ENCODE results near the gene CASP4. TPM values are rescaled to one million over a fixed set of nuclear protein-coding genes. Genes with fewer than 3 reads are reported as not detected.
"Not testable (repeated sequence)": the region's sequence is repeated elsewhere in the genome, so short reads cannot be mapped to it uniquely, and the experiment has no call there.

CASP4 gene
- total RNA-seq, 2 experiments from 2014 or later: 39.6 to 42.9 TPM

- Mint-ChIP-seq H3K27ac (no peak overlapping the region), H3K9me3 (peaks cover 8% of the 10 kb centered on the region), H3K4me3 (no peak overlapping the region), H3K27me3 (no peaks in the 10 kb centered on the region), H3K4me1 (ENCODE audit: low read depth) (peaks cover 2% of the 10 kb centered on the region), H3K36me3 (ENCODE audit: low read depth) (no peaks in the 10 kb centered on the region)
- intact Hi-C loops (cut with micrococcal nuclease): no loop called here
- DNase-seq: no peak
- TF ChIP-seq CTCF (IDR thresholded peaks at IDR 0.05): no peak
- CTCF ChIA-PET: no interaction called here
- POLR2A ChIA-PET: no interaction called here
- ATAC-seq: no peak
Measured at GRCh38 chr11:104992781-104993180, 24.4 kb upstream of the CASP4 start.

- Mint-ChIP-seq H3K27me3 (no peaks in the 10 kb centered on the region), H3K36me3 (ENCODE audit: low read depth) (no peaks in the 10 kb centered on the region), H3K4me1 (ENCODE audit: low read depth) (peaks cover 2% of the 10 kb centered on the region), H3K27ac (no peak overlapping the region), H3K9me3 (peaks cover 12% of the 10 kb centered on the region), H3K4me3 (no peak overlapping the region)
- DNase-seq (no peak), ATAC-seq (no peak)
- intact Hi-C loops (cut with micrococcal nuclease): no loop called here
- ChIA-PET CTCF (no interaction called here), POLR2A (no interaction called here)
- no peak for TF ChIP-seq CTCF (IDR thresholded peaks at IDR 0.05)
Measured at GRCh38 chr11:104991994-104992393, 23.6 kb upstream of the CASP4 start.

- ATAC-seq (no peak), DNase-seq (no peak)
- Mint-ChIP-seq H3K4me3 (no peak overlapping the region), H3K27ac (no peak overlapping the region), H3K36me3 (ENCODE audit: low read depth) (no peaks in the 10 kb centered on the region), H3K4me1 (ENCODE audit: low read depth) (no peaks in the 10 kb centered on the region), H3K27me3 (no peaks in the 10 kb centered on the region), H3K9me3 (peaks cover 12% of the 10 kb centered on the region)
- intact Hi-C loops (cut with micrococcal nuclease): no loop called here
- ChIA-PET POLR2A (no interaction called here), CTCF (interaction anchor here (1.2 kb wide), 1 partner anchor 16 kb away, joined by 3 read pairs; no protein-coding TSS in a partner anchor)
- TF ChIP-seq CTCF (IDR thresholded peaks at IDR 0.05): no peak
Measured at GRCh38 chr11:104984808-104985207, 16.4 kb upstream of the CASP4 start.

GRCh38 chr11:104979839-104980238, 11.5 kb upstream of the CASP4 start:
- ChIA-PET POLR2A (no interaction called here), CTCF (no interaction called here)
- intact Hi-C loops (cut with micrococcal nuclease): no loop called here
- ATAC-seq: no peak
- H3K27ac Mint-ChIP-seq: no peak overlapping the region
- no peaks in the 10 kb centered on the region for H3K27me3 Mint-ChIP-seq
- no peaks in the 10 kb centered on the region for H3K36me3 Mint-ChIP-seq (ENCODE audit: low read depth)
- H3K4me1 Mint-ChIP-seq (ENCODE audit: low read depth): no peaks in the 10 kb centered on the region
- H3K4me3 Mint-ChIP-seq: no peak overlapping the region
- no peak for DNase-seq
- TF ChIP-seq CTCF (IDR thresholded peaks at IDR 0.05): no peak
- no peaks in the 10 kb centered on the region for H3K9me3 Mint-ChIP-seq

- TF ChIP-seq CTCF (IDR thresholded peaks at IDR 0.05): no peak
- POLR2A ChIA-PET: interaction anchor here (0.6 kb wide), 1 partner anchor 104 kb away, joined by 3 read pairs; no protein-coding TSS in a partner anchor
- Mint-ChIP-seq H3K9me3 (peaks cover 19% of the 10 kb centered on the region), H3K27me3 (no peaks in the 10 kb centered on the region), H3K4me1 (ENCODE audit: low read depth) (peaks cover 4% of the 10 kb centered on the region), H3K27ac (no peak overlapping the region), H3K4me3 (no peak overlapping the region), H3K36me3 (ENCODE audit: low read depth) (no peaks in the 10 kb centered on the region)
- no peak for DNase-seq
- intact Hi-C loops (cut with micrococcal nuclease): no loop called here
- no peak for ATAC-seq
- CTCF ChIA-PET: no interaction called here
Measured at GRCh38 chr11:104973616-104974015, 5.2 kb upstream of the CASP4 start.

GRCh38 chr11:104972924-104973323, 4.5 kb upstream of the CASP4 start:
- H3K4me1 Mint-ChIP-seq (ENCODE audit: low read depth); H3K27ac Mint-ChIP-seq; H3K4me3 Mint-ChIP-seq; H3K36me3 Mint-ChIP-seq (ENCODE audit: low read depth); DNase-seq; CTCF ChIA-PET; ATAC-seq; intact Hi-C loops (cut with micrococcal nuclease); H3K27me3 Mint-ChIP-seq: not testable (repeated sequence)
- POLR2A ChIA-PET: interaction anchor here (0.6 kb wide), 1 partner anchor 103 kb away, joined by 3 read pairs; no protein-coding TSS in a partner anchor
- H3K9me3 Mint-ChIP-seq: peaks cover 19% of the 10 kb centered on the region
